ENCODE measurements around the gene YARS1. TPM values are rescaled to one million over a fixed set of nuclear protein-coding genes. Genes with fewer than 3 reads are reported as not detected.
A peak's percentile ranks its signal among the peaks of the same experiment; 100 is the strongest.

Gene YARS1
- total and polyA plus RNA-seq, 2 experiments from 2014 or later = 134 to 182 TPM

- Histone ChIP-seq H3K9me2 (ENCODE audit: insufficient read depth) (no peaks in the 10 kb centered on the region; the same call in 1 of the 2 replicates), H3K27ac (ENCODE audit: low read depth) (no peak overlapping the region), H3K36me3 (ENCODE audit: insufficient read depth) (no peaks in the 10 kb centered on the region), H4K20me1 (replicated peaks; ENCODE audit: insufficient read depth) (no peaks in the 10 kb centered on the region), H3K79me2 (replicated peaks; ENCODE audit: insufficient read depth) (no peaks in the 10 kb centered on the region), H2AFZ (no peak overlapping the region), H3K4me2 (no peak overlapping the region), H3F3A (replicated peaks; ENCODE audit: low read depth) (0 out of 2 replicates have a peak, but pooled peaks cover 9% of the 10 kb centered on the region), H3K4me1 (ENCODE audit: insufficient read depth) (peaks cover 11% of the 10 kb centered on the region; the same call in 1 of the 2 replicates), H3K4me3 (no peak overlapping the region), H3K27me3 (ENCODE audit: insufficient read depth) (no peaks in the 10 kb centered on the region)
- ATAC-seq = peak; percentile 17
- Mint-ChIP-seq H3K27ac (no peak overlapping the region), H3K4me1 (peaks cover 21% of the 10 kb centered on the region), H3K9me3 (no peaks in the 10 kb centered on the region), H3K27me3 (ENCODE audit: insufficient read depth, low read depth, poor library complexity) (peaks cover 18% of the 10 kb centered on the region), H3K36me3 (ENCODE audit: low read depth) (no peaks in the 10 kb centered on the region), H3K4me3 (no peak overlapping the region)
- TF ChIP-seq POLR2AphosphoS5 (IDR thresholded peaks at IDR 0.05; ENCODE audit: low read depth) (no peak), ZNF331 (CRISPR knock-in tag; IDR thresholded peaks at IDR 0.05; ENCODE audit: low read depth) (no peak), NANOG (IDR thresholded peaks at IDR 0.05; ENCODE audit: borderline replicate concordance) (no peak), CREB1 (CRISPR knock-in tag; IDR thresholded peaks at IDR 0.05; ENCODE audit: low read depth) (no peak), ZNF462 (CRISPR knock-in tag; IDR thresholded peaks at IDR 0.05) (no peak), EZH2 (IDR thresholded peaks at IDR 0.05; ENCODE audit: low read depth, unreplicated experiment) (no peak), ZNF114 (CRISPR knock-in tag; IDR thresholded peaks at IDR 0.05) (no peak), ETS1 (IDR thresholded peaks at IDR 0.05) (no peak), STAT1 (IDR thresholded peaks at IDR 0.05; ENCODE audit: unreplicated experiment) (no peak), JUNB (IDR thresholded peaks at IDR 0.05; ENCODE audit: unreplicated experiment) (no peak), EZH2phosphoT487 (IDR thresholded peaks at IDR 0.05; ENCODE audit: unreplicated experiment) (no peak)
- TF ChIP-seq, protein P1, sequence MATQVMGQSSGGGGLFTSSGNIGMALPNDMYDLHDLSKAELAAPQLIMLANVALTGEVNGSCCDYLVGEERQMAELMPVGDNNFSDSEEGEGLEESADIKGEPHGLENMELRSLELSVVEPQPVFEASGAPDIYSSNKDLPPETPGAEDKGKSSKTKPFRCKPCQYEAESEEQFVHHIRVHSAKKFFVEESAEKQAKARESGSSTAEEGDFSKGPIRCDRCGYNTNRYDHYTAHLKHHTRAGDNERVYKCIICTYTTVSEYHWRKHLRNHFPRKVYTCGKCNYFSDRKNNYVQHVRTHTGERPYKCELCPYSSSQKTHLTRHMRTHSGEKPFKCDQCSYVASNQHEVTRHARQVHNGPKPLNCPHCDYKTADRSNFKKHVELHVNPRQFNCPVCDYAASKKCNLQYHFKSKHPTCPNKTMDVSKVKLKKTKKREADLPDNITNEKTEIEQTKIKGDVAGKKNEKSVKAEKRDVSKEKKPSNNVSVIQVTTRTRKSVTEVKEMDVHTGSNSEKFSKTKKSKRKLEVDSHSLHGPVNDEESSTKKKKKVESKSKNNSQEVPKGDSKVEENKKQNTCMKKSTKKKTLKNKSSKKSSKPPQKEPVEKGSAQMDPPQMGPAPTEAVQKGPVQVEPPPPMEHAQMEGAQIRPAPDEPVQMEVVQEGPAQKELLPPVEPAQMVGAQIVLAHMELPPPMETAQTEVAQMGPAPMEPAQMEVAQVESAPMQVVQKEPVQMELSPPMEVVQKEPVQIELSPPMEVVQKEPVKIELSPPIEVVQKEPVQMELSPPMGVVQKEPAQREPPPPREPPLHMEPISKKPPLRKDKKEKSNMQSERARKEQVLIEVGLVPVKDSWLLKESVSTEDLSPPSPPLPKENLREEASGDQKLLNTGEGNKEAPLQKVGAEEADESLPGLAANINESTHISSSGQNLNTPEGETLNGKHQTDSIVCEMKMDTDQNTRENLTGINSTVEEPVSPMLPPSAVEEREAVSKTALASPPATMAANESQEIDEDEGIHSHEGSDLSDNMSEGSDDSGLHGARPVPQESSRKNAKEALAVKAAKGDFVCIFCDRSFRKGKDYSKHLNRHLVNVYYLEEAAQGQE (IDR thresholded peaks at IDR 0.05; ENCODE audit: unreplicated experiment) = no peak
- TF ChIP-seq, protein P2, sequence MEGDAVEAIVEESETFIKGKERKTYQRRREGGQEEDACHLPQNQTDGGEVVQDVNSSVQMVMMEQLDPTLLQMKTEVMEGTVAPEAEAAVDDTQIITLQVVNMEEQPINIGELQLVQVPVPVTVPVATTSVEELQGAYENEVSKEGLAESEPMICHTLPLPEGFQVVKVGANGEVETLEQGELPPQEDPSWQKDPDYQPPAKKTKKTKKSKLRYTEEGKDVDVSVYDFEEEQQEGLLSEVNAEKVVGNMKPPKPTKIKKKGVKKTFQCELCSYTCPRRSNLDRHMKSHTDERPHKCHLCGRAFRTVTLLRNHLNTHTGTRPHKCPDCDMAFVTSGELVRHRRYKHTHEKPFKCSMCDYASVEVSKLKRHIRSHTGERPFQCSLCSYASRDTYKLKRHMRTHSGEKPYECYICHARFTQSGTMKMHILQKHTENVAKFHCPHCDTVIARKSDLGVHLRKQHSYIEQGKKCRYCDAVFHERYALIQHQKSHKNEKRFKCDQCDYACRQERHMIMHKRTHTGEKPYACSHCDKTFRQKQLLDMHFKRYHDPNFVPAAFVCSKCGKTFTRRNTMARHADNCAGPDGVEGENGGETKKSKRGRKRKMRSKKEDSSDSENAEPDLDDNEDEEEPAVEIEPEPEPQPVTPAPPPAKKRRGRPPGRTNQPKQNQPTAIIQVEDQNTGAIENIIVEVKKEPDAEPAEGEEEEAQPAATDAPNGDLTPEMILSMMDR (conservative IDR thresholded peaks at IDR 0.05; ENCODE audit: low read depth in 2 of 2) = no peak
- peak; percentile 13 for DNase-seq (ENCODE audit: low spot score)
Observed at GRCh38 chr1:32729254-32730046, 87.7 kb downstream of the YARS1 start.
